Brain microvascular endothelial cell (primary cell): ENCODE data around the gene SPOCD1.

Experiments
- DNase-seq: peaks from one replicate; pipeline ENCODE4 v3.0.0-alpha.2; 2020
- H3K27ac ChIP-seq: fragments of 250-450 bp; sonication (Bioruptor Pico); 2 replicates; pipeline ENCODE4 v1.5.1; 2020; ENCODE audit warnings: mild to moderate bottlenecking, moderate library complexity
- H3K27me3 ChIP-seq: fragments of 250-450 bp; sonication (Bioruptor Pico); replicated peaks from 2 replicates; pipeline ENCODE4 v1.5.1; 2020; ENCODE audit warnings: mild to moderate bottlenecking
- H3K36me3 ChIP-seq: fragments of 250-450 bp; sonication (Bioruptor Pico); replicated peaks from 2 replicates; pipeline ENCODE4 v1.5.1; 2020; ENCODE audit warnings: mild to moderate bottlenecking
- H3K4me3 ChIP-seq: 2 replicates; pipeline ENCODE4 v1.5.1; 2011; ENCODE audit warnings: low read depth, mild to moderate bottlenecking, control low read depth, low read length, moderate library complexity
- in situ Hi-C: cut with HindIII; loops from 2 replicates; pipeline ENCODE4 v1.10.0; 2017; ENCODE audit warnings: low sequenced_read_pairs, low pct_ligation_motif_present
- TF ChIP-seq, protein P1 (sequence below): IDR thresholded peaks from 2 replicates; pipeline ENCODE4 v1.5.1; 2011; ENCODE audit warnings: low read depth, mild to moderate bottlenecking, moderate library complexity, low read length, control low read depth, inconsistent platforms; ENCODE audit errors: missing control alignments

The SPOCD1 gene

GRCh38 chr1:31749785-31750735 is 65.8 kb downstream of the SPOCD1 start:
- no peaks in the 10 kb centered on the region for H3K36me3 ChIP-seq
- TF ChIP-seq, protein P1, sequence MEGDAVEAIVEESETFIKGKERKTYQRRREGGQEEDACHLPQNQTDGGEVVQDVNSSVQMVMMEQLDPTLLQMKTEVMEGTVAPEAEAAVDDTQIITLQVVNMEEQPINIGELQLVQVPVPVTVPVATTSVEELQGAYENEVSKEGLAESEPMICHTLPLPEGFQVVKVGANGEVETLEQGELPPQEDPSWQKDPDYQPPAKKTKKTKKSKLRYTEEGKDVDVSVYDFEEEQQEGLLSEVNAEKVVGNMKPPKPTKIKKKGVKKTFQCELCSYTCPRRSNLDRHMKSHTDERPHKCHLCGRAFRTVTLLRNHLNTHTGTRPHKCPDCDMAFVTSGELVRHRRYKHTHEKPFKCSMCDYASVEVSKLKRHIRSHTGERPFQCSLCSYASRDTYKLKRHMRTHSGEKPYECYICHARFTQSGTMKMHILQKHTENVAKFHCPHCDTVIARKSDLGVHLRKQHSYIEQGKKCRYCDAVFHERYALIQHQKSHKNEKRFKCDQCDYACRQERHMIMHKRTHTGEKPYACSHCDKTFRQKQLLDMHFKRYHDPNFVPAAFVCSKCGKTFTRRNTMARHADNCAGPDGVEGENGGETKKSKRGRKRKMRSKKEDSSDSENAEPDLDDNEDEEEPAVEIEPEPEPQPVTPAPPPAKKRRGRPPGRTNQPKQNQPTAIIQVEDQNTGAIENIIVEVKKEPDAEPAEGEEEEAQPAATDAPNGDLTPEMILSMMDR, result no peak
- in situ Hi-C loops, result no loop called here
- no peak for DNase-seq
- H3K27ac ChIP-seq, result no peak overlapping the region
- H3K4me3 ChIP-seq, result no peak overlapping the region
- H3K27me3 ChIP-seq, result no peaks in the 10 kb centered on the region

DNA sequence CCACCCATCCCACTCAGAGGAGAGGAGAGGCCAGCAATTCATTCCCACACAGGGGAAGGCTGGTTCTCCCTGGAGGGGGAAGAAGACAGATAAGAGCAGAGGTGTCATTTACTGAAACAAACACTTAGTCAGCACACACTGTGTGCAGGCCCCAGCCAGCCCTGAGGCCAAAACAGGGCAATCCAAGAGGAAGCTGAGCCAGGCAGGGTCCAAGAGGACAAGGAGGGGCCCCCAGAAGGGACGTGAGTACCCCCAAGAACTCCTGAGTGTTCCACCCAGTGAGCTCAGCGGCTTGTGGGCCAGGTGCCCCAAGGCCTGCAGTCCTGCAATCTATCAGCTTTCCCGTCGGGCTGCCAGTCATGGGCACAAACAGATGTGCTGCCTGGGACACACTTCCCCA is 67.5 kb downstream of the SPOCD1 start:
- H3K4me3 ChIP-seq, result no peak overlapping the region
- no peak for DNase-seq
- H3K27ac ChIP-seq, result no peak overlapping the region
- TF ChIP-seq, protein P1, result no peak
- H3K36me3 ChIP-seq, result no peaks in the 10 kb centered on the region
- in situ Hi-C loops, result no loop called here
- H3K27me3 ChIP-seq, result no peaks in the 10 kb centered on the region

GRCh38 chr1:31747304-31747703 is 68.5 kb downstream of the SPOCD1 start:
- in situ Hi-C loops, result no loop called here
- H3K4me3 ChIP-seq, result no peak overlapping the region

GRCh38 chr1:31746687-31747086 is 69.1 kb downstream of the SPOCD1 start:
- H3K27ac ChIP-seq, result no peak overlapping the region
- TF ChIP-seq, protein P1, result no peak
- H3K36me3 ChIP-seq, result no peaks in the 10 kb centered on the region
- no peak overlapping the region for H3K4me3 ChIP-seq
- in situ Hi-C loops, result no loop called here
- no peaks in the 10 kb centered on the region for H3K27me3 ChIP-seq
- no peak for DNase-seq

More at GRCh38 chr1:31747304-31747703, 68.5 kb downstream of the SPOCD1 start:
- H3K27me3 ChIP-seq, result no peaks in the 10 kb centered on the region
- no peak for DNase-seq
- no peak overlapping the region for H3K27ac ChIP-seq
- TF ChIP-seq, protein P1, result no peak
- no peaks in the 10 kb centered on the region for H3K36me3 ChIP-seq

DNA sequence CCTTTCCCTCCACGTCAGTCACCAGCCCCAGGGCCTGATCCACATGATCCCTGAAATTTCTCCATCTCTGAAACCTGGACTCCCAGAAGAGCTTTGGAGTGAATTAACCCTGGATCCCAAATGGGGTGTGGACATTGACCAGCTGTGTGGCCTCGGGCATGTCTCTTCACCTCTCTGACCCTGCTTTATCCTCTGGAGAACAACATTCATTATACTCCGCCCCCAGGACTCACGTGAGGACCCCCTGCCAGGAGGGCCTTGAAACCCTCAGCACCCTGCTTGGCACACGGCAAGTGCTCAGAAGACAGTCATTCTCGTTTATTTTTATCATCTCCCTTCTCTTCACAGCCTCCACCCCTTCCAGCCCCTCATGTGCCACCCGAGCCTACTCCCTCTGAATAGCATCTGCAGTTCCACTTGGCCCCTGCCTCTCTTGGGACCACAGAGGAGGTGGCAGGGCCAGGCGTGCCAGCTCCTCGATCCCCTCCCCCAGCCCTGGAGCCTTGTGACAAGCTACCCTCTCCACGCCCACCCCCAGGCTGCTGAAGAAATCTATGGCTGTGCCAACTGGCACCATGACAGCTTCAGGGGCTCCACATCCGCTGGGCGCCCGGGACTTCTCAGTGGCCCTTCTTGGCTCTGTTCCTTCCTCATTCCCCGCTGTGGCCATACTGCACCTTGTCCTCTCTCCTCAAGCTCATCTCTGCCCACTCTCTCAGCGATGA is 69.7 kb downstream of the SPOCD1 start:
- TF ChIP-seq, protein P1, result no peak
- Histone ChIP-seq H3K27me3 (no peaks in the 10 kb centered on the region), H3K4me3 (no peak overlapping the region), H3K36me3 (no peaks in the 10 kb centered on the region), H3K27ac (no peak overlapping the region)
- in situ Hi-C loops, result no loop called here
- DNase-seq, result no peak
